GM23338 (cell line): ENCODE measurements around the gene ACTR6. TPM values are rescaled to one million over a fixed set of nuclear protein-coding genes. Genes with fewer than 3 reads are reported as not detected.

Experiments used
- ATAC-seq: fragments of 200-7000 bp; cut with Tn5 transposase; 3 replicates; pipeline ENCODE4 v1.9.1; 2020
- DNase-seq: peaks from one replicate; pipeline ENCODE4 v3.0.0-alpha.2; 2015; ENCODE audit warnings: low spot score
- H2AFZ ChIP-seq: fragments of 200-600 bp; sonication (generic); 2 replicates; pipeline ENCODE4 v1.8.0; 2016; ENCODE audit warnings: antibody characterized with exemption, mild to moderate bottlenecking, moderate library complexity
- H3F3A ChIP-seq: fragments of 200-600 bp; sonication (generic); replicated peaks from 2 replicates; pipeline ENCODE4 v1.8.0; 2017; ENCODE audit warnings: antibody characterized with exemption, mixed run types, low read depth
- H3K27ac ChIP-seq: fragments of 200-600 bp; sonication (generic); 2 replicates; pipeline ENCODE4 v1.6.1; 2016; ENCODE audit warnings: low read depth
- H3K27me3 ChIP-seq: fragments of 200-600 bp; sonication (generic); 2 replicates; pipeline ENCODE4 v1.8.0; 2016; ENCODE audit warnings: mild to moderate bottlenecking, mixed run types, moderate library complexity; ENCODE audit not compliant: insufficient read depth
- H3K36me3 ChIP-seq: fragments of 200-600 bp; sonication (generic); 2 replicates; pipeline ENCODE4 v1.8.0; 2016; ENCODE audit warnings: mild to moderate bottlenecking; ENCODE audit not compliant: insufficient read depth
- H3K4me1 ChIP-seq: fragments of 200-600 bp; sonication (generic); 2 replicates; pipeline ENCODE4 v1.8.0; 2016; ENCODE audit warnings: mild to moderate bottlenecking, moderate library complexity; ENCODE audit not compliant: insufficient read depth
- H3K4me2 ChIP-seq: fragments of 200-600 bp; sonication (generic); 2 replicates; pipeline ENCODE4 v1.7.1; 2017; ENCODE audit warnings: mixed run types
- H3K4me3 ChIP-seq: fragments of 200-600 bp; sonication (generic); 2 replicates; pipeline ENCODE4 v1.6.1; 2016; ENCODE audit warnings: mixed run types
- H3K79me2 ChIP-seq: fragments of 200-600 bp; sonication (generic); replicated peaks from 2 replicates; pipeline ENCODE4 v1.8.0; 2017; ENCODE audit warnings: mild to moderate bottlenecking; ENCODE audit not compliant: insufficient read depth
- H3K9me2 ChIP-seq: fragments of 200-600 bp; sonication (generic); 2 replicates; pipeline ENCODE4 v1.8.0; 2017; ENCODE audit not compliant: insufficient read depth
- H4K20me1 ChIP-seq: fragments of 200-600 bp; sonication (generic); replicated peaks from 2 replicates; pipeline ENCODE4 v1.8.0; 2017; ENCODE audit warnings: mild to moderate bottlenecking; ENCODE audit not compliant: insufficient read depth
- H3K27ac Mint-ChIP-seq: 2 replicates; pipeline ENCODE4 v1.8.0; 2020; ENCODE audit warnings: inconsistent platforms, mild to moderate bottlenecking, moderate library complexity, mixed read lengths
- H3K27me3 Mint-ChIP-seq: 3 replicates; pipeline ENCODE4 v1.8.0; 2022; ENCODE audit warnings: low read depth, mild to moderate bottlenecking, moderate library complexity, mixed read lengths, inconsistent platforms; ENCODE audit not compliant: insufficient read depth, poor library complexity
- H3K36me3 Mint-ChIP-seq: 3 replicates; pipeline ENCODE4 v1.8.0; 2021; ENCODE audit warnings: low read depth, mild to moderate bottlenecking, inconsistent platforms, moderate library complexity, mixed read lengths
- H3K4me1 Mint-ChIP-seq: 3 replicates; pipeline ENCODE4 v1.8.0; 2020; ENCODE audit warnings: mild to moderate bottlenecking, inconsistent platforms, mixed read lengths
- H3K4me3 Mint-ChIP-seq: 3 replicates; pipeline ENCODE4 v1.8.0; 2021; ENCODE audit warnings: moderate library complexity, mild to moderate bottlenecking, inconsistent platforms, mixed read lengths
- H3K9me3 Mint-ChIP-seq: 3 replicates; pipeline ENCODE4 v1.8.0; 2020; ENCODE audit warnings: moderate library complexity, mild to moderate bottlenecking, inconsistent platforms, mixed read lengths
- CREB1 ChIP-seq: fragments of 250-450 bp; sonication (Bioruptor Pico); IDR thresholded peaks from 2 replicates; pipeline ENCODE4 v1.5.0; 2020; ENCODE audit warnings: low read depth, mild to moderate bottlenecking, moderate library complexity
- JUNB ChIP-seq: IDR thresholded peaks from one replicate; pipeline ENCODE4 v1.6.1; 2016; ENCODE audit warnings: antibody characterized with exemption; ENCODE audit not compliant: unreplicated experiment
- POLR2AphosphoS5 ChIP-seq: IDR thresholded peaks from 2 replicates; pipeline ENCODE4 v1.6.1; 2016; ENCODE audit warnings: antibody characterized with exemption, low read depth
- STAT1 ChIP-seq: IDR thresholded peaks from one replicate; pipeline ENCODE4 v1.6.1; 2016; ENCODE audit warnings: antibody characterized with exemption; ENCODE audit not compliant: unreplicated experiment
- polyA plus RNA-seq: library from polyadenylated mRNA; unstranded; fragments of >200 nt; fragmentation: Nextera tagmentation; extraction: Ambion mirVana; gene quantifications from 2 replicates; pipeline ENCODE4 v1.2.1, GENCODE V29; 2016
- total RNA-seq: library from RNA; depleted of rRNA; stranded (reverse); fragments of >200 nt; shearing (Covaris generic); gene quantifications from 2 replicates; pipeline ENCODE4 v1.2.3, GENCODE V29; 2014
- TF ChIP-seq, protein P1 (sequence below): IDR thresholded peaks from one replicate; pipeline ENCODE4 v1.6.1; 2018; ENCODE audit warnings: antibody characterized with exemption; ENCODE audit not compliant: unreplicated experiment
- TF ChIP-seq, protein P2 (sequence below): fragments of 250-450 bp; sonication (Bioruptor Pico); IDR thresholded peaks from 2 replicates; pipeline ENCODE4 v1.5.0; 2020; ENCODE audit warnings: mild to moderate bottlenecking, moderate library complexity

ACTR6 gene
- total and polyA plus RNA-seq, 2 experiments from 2014 or later, result 30.1 to 42.5 TPM

DNA sequence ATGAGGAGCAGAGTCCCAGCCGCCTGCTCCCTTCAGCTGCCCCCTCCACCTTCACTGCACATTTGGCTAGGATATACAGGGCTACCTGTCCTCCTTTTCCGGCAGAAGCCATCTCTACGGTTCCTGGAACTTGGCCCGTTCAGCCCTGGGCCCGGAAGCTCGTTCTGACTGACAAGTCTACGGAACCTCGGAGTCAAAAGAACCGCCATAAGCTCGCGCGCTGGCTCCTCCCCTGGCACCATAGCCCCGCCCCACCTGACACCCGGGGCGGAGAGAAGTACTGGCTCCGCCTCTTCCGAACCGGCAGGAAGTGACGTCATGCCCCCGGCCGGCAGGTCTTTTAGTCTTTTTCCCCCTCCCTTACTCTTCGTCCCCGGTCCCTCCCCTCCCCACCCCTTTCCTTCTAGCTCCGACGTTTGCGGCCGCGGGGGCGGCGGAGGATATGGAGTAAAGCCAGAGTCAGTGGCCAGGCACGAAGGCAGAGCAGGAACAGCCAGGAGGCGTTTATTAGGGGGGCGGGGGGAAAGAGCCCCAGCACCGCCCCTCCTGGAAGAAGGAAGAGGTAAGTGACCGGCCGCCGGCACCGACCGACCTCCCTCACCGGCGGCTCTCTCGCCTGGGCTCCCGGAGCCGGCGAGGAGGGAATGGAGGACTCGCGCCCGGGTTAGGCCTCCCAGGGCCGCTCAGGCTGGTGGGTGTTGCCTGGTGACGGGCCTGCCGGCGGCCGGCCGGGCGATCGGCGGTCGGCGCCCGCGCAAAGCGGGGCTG is 66.4 kb downstream of the ACTR6 start, which contains the start of the genes DEPDC4 and SCYL2:
Gene DEPDC4 (minus strand): TSS at position 245 of the 768 bp plus-strand sequence. CDS start 3 bp downstream, at position 242.
Gene SCYL2 (plus strand): TSS at position 343 of the 768 bp plus-strand sequence. CDS start 15,794 bp downstream, outside the sequence.
- H2AFZ ChIP-seq, result peak within 1 kb of the TSS; percentile 99
- peaks cover 9% of the 10 kb centered on the region; the same call in 1 of the 2 replicates for H4K20me1 ChIP-seq
- H3K4me2 ChIP-seq, result peak within 1 kb of the TSS; percentile 94
- Mint-ChIP-seq H3K36me3 (no peaks in the 10 kb centered on the region; the same call in 2 of the 3 replicates), H3K4me3 (peak within 1 kb of the TSS; percentile 99), H3K4me1 (peaks cover 18% of the 10 kb centered on the region), H3K27ac (peak within 1 kb of the TSS; percentile 99), H3K27me3 (peaks cover 8% of the 10 kb centered on the region), H3K9me3 (no peaks in the 10 kb centered on the region)
- no peaks in the 10 kb centered on the region for H3K27me3 ChIP-seq
- H3K36me3 ChIP-seq, result no peaks in the 10 kb centered on the region
- peaks cover 18% of the 10 kb centered on the region for H3K4me1 ChIP-seq
- TF ChIP-seq POLR2AphosphoS5, result peak; percentile 57
- TF ChIP-seq JUNB, result no peak
- TF ChIP-seq, protein P1, sequence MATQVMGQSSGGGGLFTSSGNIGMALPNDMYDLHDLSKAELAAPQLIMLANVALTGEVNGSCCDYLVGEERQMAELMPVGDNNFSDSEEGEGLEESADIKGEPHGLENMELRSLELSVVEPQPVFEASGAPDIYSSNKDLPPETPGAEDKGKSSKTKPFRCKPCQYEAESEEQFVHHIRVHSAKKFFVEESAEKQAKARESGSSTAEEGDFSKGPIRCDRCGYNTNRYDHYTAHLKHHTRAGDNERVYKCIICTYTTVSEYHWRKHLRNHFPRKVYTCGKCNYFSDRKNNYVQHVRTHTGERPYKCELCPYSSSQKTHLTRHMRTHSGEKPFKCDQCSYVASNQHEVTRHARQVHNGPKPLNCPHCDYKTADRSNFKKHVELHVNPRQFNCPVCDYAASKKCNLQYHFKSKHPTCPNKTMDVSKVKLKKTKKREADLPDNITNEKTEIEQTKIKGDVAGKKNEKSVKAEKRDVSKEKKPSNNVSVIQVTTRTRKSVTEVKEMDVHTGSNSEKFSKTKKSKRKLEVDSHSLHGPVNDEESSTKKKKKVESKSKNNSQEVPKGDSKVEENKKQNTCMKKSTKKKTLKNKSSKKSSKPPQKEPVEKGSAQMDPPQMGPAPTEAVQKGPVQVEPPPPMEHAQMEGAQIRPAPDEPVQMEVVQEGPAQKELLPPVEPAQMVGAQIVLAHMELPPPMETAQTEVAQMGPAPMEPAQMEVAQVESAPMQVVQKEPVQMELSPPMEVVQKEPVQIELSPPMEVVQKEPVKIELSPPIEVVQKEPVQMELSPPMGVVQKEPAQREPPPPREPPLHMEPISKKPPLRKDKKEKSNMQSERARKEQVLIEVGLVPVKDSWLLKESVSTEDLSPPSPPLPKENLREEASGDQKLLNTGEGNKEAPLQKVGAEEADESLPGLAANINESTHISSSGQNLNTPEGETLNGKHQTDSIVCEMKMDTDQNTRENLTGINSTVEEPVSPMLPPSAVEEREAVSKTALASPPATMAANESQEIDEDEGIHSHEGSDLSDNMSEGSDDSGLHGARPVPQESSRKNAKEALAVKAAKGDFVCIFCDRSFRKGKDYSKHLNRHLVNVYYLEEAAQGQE, result no peak
- no peak for TF ChIP-seq STAT1
- TF ChIP-seq, protein P2, sequence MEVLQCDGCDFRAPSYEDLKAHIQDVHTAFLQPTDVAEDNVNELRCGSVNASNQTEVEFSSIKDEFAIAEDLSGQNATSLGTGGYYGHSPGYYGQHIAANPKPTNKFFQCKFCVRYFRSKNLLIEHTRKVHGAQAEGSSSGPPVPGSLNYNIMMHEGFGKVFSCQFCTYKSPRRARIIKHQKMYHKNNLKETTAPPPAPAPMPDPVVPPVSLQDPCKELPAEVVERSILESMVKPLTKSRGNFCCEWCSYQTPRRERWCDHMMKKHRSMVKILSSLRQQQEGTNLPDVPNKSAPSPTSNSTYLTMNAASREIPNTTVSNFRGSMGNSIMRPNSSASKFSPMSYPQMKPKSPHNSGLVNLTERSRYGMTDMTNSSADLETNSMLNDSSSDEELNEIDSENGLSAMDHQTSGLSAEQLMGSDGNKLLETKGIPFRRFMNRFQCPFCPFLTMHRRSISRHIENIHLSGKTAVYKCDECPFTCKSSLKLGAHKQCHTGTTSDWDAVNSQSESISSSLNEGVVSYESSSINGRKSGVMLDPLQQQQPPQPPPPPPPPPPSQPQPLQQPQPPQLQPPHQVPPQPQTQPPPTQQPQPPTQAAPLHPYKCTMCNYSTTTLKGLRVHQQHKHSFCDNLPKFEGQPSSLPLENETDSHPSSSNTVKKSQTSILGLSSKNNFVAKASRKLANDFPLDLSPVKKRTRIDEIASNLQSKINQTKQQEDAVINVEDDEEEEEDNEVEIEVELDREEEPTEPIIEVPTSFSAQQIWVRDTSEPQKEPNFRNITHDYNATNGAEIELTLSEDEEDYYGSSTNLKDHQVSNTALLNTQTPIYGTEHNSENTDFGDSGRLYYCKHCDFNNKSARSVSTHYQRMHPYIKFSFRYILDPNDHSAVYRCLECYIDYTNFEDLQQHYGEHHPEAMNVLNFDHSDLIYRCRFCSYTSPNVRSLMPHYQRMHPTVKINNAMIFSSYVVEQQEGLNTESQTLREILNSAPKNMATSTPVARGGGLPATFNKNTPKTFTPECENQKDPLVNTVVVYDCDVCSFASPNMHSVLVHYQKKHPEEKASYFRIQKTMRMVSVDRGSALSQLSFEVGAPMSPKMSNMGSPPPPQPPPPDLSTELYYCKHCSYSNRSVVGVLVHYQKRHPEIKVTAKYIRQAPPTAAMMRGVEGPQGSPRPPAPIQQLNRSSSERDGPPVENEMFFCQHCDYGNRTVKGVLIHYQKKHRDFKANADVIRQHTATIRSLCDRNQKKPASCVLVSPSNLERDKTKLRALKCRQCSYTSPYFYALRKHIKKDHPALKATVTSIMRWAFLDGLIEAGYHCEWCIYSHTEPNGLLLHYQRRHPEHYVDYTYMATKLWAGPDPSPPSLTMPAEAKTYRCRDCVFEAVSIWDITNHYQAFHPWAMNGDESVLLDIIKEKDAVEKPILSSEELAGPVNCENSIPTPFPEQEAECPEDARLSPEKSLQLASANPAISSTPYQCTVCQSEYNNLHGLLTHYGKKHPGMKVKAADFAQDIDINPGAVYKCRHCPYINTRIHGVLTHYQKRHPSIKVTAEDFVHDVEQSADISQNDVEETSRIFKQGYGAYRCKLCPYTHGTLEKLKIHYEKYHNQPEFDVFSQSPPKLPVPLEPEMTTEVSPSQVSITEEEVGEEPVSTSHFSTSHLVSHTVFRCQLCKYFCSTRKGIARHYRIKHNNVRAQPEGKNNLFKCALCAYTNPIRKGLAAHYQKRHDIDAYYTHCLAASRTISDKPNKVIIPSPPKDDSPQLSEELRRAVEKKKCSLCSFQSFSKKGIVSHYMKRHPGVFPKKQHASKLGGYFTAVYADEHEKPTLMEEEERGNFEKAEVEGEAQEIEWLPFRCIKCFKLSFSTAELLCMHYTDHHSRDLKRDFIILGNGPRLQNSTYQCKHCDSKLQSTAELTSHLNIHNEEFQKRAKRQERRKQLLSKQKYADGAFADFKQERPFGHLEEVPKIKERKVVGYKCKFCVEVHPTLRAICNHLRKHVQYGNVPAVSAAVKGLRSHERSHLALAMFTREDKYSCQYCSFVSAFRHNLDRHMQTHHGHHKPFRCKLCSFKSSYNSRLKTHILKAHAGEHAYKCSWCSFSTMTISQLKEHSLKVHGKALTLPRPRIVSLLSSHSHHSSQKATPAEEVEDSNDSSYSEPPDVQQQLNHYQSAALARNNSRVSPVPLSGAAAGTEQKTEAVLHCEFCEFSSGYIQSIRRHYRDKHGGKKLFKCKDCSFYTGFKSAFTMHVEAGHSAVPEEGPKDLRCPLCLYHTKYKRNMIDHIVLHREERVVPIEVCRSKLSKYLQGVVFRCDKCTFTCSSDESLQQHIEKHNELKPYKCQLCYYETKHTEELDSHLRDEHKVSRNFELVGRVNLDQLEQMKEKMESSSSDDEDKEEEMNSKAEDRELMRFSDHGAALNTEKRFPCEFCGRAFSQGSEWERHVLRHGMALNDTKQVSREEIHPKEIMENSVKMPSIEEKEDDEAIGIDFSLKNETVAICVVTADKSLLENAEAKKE (CRISPR knock-in tag), result no peak
- peak; percentile 96 for TF ChIP-seq CREB1 (CRISPR knock-in tag)
- no peaks in the 10 kb centered on the region for H3F3A ChIP-seq
- H3K4me3 ChIP-seq, result peak within 1 kb of the TSS; percentile 84
- H3K9me2 ChIP-seq, result no peaks in the 10 kb centered on the region
- DNase-seq (peak; percentile 96), ATAC-seq (peak; percentile 80)
- peaks cover 45% of the 10 kb centered on the region for H3K79me2 ChIP-seq
- H3K27ac ChIP-seq, result peak within 1 kb of the TSS; percentile 97
